VCaP (cell line): Measurements from ENCODE around the gene PDE4D.
"Not testable (repeated sequence)": the region's sequence is repeated elsewhere in the genome, so short reads cannot be mapped to it uniquely, and the experiment has no call there.

Experiments
- H3K27ac ChIP-seq: fragments of 450-650 bp; 2 replicates; pipeline ENCODE4 v1.5.1; 2017
- TF ChIP-seq, protein P1 (sequence below): fragments of 450-650 bp; conservative IDR thresholded peaks from 2 replicates; pipeline ENCODE4 v1.5.1; 2017; ENCODE audit warnings: mild to moderate bottlenecking, moderate library complexity

The PDE4D gene

DNA sequence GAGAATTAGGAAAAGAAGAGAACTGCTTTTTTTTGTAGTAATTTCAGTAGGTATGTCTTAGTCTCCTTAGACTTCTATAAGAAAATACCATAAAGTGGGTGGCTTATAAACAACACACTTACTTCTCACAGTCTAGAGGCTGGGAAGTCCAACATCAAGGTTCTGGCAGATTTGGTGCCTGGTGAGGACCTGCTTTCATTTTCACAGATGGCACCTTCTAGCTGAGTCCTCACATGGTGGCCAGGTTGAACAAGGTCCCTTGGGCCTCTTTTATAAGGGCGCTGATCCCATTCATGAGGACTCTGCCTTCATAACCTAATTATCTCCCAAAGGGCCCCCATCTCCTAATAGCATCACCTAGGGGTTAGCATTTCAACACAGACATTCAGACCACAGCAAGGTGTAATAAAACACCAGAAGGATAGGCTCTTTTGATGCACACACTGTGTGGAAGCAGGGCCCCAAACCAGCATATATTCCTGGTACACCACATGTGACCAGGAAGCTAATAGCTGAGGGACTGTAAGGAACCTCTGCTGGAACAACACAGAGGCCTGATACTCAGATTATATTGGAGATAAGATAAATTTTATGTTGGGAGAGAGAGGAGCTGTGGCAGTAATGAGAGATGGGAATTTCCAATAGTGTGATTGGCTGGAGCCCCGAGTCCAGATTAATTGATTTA, 925.8 kb downstream of the PDE4D start:
- TF ChIP-seq, protein P1, sequence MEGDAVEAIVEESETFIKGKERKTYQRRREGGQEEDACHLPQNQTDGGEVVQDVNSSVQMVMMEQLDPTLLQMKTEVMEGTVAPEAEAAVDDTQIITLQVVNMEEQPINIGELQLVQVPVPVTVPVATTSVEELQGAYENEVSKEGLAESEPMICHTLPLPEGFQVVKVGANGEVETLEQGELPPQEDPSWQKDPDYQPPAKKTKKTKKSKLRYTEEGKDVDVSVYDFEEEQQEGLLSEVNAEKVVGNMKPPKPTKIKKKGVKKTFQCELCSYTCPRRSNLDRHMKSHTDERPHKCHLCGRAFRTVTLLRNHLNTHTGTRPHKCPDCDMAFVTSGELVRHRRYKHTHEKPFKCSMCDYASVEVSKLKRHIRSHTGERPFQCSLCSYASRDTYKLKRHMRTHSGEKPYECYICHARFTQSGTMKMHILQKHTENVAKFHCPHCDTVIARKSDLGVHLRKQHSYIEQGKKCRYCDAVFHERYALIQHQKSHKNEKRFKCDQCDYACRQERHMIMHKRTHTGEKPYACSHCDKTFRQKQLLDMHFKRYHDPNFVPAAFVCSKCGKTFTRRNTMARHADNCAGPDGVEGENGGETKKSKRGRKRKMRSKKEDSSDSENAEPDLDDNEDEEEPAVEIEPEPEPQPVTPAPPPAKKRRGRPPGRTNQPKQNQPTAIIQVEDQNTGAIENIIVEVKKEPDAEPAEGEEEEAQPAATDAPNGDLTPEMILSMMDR = no peak
- H3K27ac ChIP-seq = no peak overlapping the region

DNA sequence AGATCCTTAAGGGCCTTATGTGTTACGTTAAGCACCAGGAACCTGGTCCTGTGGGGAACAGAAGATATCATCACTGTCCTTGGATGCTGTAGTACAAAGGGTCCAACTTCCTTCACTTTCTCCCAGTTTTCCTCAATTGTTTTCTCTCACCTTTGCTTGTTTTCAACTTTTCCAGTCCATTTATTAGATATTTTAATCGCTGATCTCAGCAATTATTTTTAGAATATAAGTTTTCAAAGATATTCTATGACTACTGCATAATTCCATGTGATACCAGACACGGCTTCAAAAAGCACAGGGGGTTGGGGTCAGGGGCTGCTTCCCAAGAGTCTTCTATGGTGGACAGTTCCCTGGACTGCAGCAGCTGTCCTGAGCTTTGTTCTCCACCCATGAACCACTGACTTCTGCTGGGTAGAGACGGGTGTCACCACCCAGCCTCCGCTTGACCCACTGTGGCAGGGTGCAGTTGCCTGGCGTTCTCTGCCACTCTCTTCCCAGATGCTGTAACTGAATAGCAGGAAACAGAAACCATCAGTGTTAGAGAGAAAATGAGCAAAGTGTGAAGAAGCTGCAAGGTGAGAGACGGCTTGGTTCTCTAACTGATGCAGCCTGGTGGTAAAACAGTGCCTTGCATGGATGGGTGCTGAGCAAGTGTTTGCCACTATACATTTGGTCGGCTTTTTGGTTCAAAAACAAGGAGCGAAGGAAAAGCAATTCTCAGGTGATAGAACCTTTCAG, 927.7 kb downstream of the PDE4D start:
- H3K27ac ChIP-seq = no peak overlapping the region
- TF ChIP-seq, protein P1 = no peak

DNA sequence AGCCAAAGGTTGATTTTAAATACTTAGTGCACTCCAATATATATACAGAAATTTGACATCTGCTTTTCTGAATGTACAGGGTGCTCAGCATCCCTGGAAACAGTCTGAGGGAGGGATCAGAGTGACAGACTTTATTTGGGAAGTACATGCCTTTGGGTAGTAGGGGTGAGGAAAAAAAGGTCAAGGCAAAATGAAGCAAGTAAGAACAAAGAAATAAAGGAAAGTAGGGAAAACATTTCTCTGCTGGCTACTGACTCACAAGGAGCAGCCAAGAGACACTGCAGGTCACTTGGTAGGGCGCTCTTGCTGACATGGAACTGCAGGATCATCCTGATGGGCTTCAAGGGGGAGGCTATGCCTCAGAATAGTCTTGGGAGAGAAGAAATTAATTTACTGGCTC, 929.7 kb downstream of the PDE4D start:
- H3K27ac ChIP-seq = no peak overlapping the region
- TF ChIP-seq, protein P1 = no peak

DNA sequence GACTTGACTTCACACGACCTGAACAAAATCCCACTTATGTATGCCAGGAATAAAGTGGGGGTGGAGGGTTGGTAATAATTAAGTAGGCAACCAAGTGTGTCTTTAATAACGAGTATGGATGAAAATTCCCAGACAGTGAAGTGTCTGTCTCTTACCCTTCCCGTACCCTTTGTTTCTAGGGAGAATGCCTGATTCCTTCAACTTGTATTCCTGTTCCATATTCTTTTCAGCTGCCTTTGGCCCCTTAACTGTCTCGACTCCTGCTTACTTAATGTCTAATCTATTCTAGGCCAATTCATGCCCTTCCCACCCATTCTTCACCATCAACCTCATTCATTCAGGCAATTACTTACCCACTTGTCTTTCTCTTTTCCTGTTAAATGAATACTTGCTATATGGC, 930.2 kb downstream of the PDE4D start:
- TF ChIP-seq, protein P1 = no peak
- H3K27ac ChIP-seq = no peak overlapping the region

DNA sequence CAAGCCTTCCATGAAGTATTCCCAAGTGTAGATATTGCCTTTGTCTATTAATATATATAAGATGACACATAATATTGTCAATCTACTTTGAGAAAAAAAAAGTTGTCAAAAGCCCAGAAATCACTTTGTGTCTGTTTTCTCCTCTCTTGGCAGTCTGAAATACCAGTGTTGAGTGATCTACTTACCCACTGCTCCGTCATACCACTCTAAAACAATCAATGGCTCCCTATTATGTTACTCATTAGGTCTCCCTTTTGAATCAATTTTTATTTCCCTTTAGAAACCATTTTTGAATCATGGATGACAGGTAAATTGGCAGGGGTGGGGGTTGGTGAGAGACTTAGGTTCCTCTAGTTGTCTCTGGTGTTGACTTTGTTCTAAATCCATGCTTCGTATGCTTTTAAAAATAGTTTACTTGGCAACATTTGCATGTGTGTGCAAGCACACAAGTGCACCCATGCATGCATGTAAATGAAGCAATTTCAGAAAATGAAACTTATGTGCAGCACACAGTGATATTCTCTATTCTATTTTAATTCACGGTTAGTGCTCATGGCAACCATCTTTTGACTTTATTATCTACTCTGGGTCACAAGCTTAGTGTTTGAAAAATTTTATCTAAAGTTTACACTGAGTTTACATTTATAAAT, 931.8 kb downstream of the PDE4D start:
- TF ChIP-seq, protein P1 = no peak
- H3K27ac ChIP-seq = no peak overlapping the region

DNA sequence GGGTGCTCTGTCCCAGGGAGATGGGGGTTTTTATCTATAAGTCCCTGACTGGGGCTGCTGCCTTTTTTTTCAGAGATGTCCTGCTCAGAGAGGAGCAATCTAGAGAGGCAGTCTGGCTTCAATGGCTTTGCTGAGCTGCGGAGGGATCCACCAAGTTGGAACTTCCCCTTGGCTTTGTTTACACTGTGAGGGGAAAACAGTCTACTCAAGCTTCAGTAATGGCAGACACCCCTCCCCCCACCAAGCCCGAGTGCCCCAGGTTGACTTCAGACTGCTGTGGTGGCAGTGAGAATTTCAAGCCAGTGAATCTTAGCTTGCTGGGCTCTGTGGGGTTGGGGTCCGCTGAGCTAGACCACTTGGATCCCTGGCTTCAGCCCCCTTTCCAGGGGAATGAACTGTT, 934.8 kb downstream of the PDE4D start:
- H3K27ac ChIP-seq = no peak overlapping the region
- TF ChIP-seq, protein P1 = no peak

DNA sequence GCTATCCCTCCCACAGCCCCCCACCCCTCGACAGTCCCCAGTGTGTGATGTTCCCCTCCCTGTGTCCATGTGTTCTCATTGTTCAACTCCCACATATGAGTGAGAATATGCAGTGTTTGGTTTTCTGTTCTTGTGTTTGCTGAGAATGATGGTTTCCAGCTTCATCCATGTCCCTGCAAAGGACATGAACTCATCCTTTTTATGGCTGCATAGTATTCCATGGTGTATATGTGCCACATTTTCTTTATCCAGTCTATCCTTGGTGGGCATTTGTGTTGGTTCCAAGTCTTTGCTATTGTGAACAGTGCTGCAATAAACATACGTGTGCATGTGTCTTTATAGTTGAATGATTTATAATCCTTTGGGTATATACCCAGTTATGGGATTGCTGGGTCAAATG, 940.3 kb downstream of the PDE4D start:
- H3K27ac ChIP-seq = not testable (repeated sequence)

DNA sequence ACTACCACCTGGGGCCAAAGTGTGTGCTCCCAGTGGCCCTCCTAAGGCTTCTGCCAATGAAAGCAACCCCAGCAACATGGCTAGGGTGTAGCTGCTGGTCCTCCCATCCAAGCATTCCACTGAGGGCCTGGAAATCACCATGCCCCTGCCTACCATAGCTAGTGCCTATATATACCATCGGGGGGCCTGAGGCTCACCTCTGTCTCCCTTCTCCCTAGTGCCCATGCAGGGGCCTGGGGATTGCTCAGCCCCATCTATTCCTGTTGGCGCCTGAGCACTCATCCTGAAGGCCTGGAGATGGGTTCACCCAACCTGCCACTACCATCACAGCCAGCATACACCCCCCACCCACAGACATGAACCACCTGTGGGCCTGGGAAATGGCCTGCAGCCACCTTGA, 943.3 kb downstream of the PDE4D start:
- H3K27ac ChIP-seq = no peak overlapping the region
- TF ChIP-seq, protein P1 = no peak
